Spleen (tissue), 7 donors: Measurements from ENCODE around the gene TRMT44.

ENCODE experiments used
- POLR2A ChIP-seq, 3 donors: fragments of 450-650 bp; IDR thresholded peaks; one replicate each; pipeline ENCODE4 v1.5.1; 2017; ENCODE audit warnings: antibody characterized with exemption in 3 of 3, mild to moderate bottlenecking in 1 of 3
- POLR2AphosphoS5 ChIP-seq, 3 donors: sonication (generic); formaldehyde crosslinking; IDR thresholded peaks; one replicate each; pipeline ENCODE4 v1.5.1; 2017; ENCODE audit warnings: antibody characterized with exemption in 3 of 3
- TF ChIP-seq, protein P1 (sequence below), 11 experiments: fragments of 200-600 bp in 7 of 11; fragments of 450-650 bp in 4 of 11; sonication (generic) in 4 of 11; IDR thresholded peaks in 8 of 11; conservative IDR thresholded peaks in 3 of 11; 1 replicate in 7 of 11; 2 replicates in 4 of 11; pipeline versions ENCODE4 v1.4.0 to v1.8.0; 2016 to 2021; ENCODE audit warnings: antibody characterized with exemption in 11 of 11, inconsistent platforms in 4 of 11, mild to moderate bottlenecking in 1 of 11
- donor health status: DM: no; HTN: no; CAD: no; lungs with moderate emphysema.
- donor health status: DM: no; HTN: no; CAD: no.
- donor health status: DM: no; HTN: no; CAD: no.

DNA sequence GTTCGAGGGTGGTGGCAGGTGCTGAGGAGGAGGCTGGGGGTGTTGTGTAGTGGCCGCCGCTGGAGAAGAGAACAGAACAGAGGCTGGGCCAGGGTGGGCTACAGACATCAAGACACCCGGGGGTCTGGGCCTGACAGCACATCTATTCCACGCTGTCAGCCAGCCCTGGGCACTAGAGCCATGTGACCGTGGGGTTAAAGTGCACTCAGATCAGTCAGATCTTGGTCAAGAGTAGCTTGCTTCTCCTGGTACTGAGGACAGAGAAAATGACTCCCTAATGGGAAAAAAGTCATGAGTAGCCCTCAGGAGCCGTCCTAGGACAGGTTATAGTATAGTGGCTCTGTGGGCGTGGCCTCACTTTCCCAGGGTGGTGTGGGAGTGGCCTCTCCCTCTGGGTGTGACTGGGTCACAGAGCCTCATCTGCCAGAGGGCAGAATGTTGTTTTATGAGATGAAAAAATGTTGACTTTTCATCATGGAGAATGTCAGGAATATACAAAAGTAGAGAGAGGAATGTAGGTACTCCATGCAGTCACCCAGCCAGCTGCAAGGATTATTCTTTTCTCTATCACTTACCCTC lies 19.4 kb downstream of the TRMT44 start:
- TF ChIP-seq, protein P1, sequence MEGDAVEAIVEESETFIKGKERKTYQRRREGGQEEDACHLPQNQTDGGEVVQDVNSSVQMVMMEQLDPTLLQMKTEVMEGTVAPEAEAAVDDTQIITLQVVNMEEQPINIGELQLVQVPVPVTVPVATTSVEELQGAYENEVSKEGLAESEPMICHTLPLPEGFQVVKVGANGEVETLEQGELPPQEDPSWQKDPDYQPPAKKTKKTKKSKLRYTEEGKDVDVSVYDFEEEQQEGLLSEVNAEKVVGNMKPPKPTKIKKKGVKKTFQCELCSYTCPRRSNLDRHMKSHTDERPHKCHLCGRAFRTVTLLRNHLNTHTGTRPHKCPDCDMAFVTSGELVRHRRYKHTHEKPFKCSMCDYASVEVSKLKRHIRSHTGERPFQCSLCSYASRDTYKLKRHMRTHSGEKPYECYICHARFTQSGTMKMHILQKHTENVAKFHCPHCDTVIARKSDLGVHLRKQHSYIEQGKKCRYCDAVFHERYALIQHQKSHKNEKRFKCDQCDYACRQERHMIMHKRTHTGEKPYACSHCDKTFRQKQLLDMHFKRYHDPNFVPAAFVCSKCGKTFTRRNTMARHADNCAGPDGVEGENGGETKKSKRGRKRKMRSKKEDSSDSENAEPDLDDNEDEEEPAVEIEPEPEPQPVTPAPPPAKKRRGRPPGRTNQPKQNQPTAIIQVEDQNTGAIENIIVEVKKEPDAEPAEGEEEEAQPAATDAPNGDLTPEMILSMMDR (IDR thresholded peaks at IDR 0.05 in 8 of 11, conservative IDR thresholded peaks at IDR 0.05 in 3 of 11), result no peak
- TF ChIP-seq POLR2AphosphoS5 (IDR thresholded peaks at IDR 0.05), result no peak
- no peak for TF ChIP-seq POLR2A (IDR thresholded peaks at IDR 0.05)
